Measurements from ENCODE around the gene AMH.

The AMH gene

GRCh38 chr19:2268480-2268830 is 19.3 kb downstream of the AMH start:
- peak overlapping the region; percentile 90 for H2AFZ ChIP-seq (ENCODE audit: low read length)
- H4K20me1 ChIP-seq (ENCODE audit: insufficient read depth, low read length, poor library complexity, severe bottlenecking): peaks cover 40% of the 10 kb centered on the region

GRCh38 chr19:2268861-2269243 is 19.7 kb downstream of the AMH start:
- H3F3A ChIP-seq (ENCODE audit: low read depth): peaks cover 18% of the 10 kb centered on the region
- peaks cover 42% of the 10 kb centered on the region for H4K20me1 ChIP-seq (ENCODE audit: insufficient read depth, low read length, poor library complexity, severe bottlenecking)
- TF ChIP-seq CTCF (conservative IDR thresholded peaks at IDR 0.05; ENCODE audit: low read length) (no peak), EZH2phosphoT487 (IDR thresholded peaks at IDR 0.05; ENCODE audit: borderline replicate concordance) (no peak)
- H3K4me2 ChIP-seq (ENCODE audit: low read depth, low read length, poor library complexity, severe bottlenecking): peak overlapping the region; percentile 81
- H3K27me3 ChIP-seq (ENCODE audit: insufficient read depth, low read length, poor library complexity, severe bottlenecking): peaks cover 12% of the 10 kb centered on the region
- peaks cover 43% of the 10 kb centered on the region for H3K79me2 ChIP-seq (ENCODE audit: insufficient read depth, low read length)
- no peaks in the 10 kb centered on the region for H3K9me3 ChIP-seq (ENCODE audit: insufficient read depth, low read depth, low read length)
- peak overlapping the region; percentile 90 for H2AFZ ChIP-seq (ENCODE audit: low read length)
- no peaks in the 10 kb centered on the region for H3K9me2 ChIP-seq (replicated peaks; ENCODE audit: low read depth, low read length)
- H3K4me3 ChIP-seq (ENCODE audit: low read length, poor library complexity, severe bottlenecking): peak overlapping the region; percentile 94
- H3K36me3 ChIP-seq (ENCODE audit: insufficient read depth, low read length): peaks cover 15% of the 10 kb centered on the region; the same call in 1 of the 2 replicates
- H3K9ac ChIP-seq (ENCODE audit: low read depth, low read length, poor library complexity, severe bottlenecking): peak overlapping the region; percentile 78
- H3K4me1 ChIP-seq (ENCODE audit: insufficient read depth, low read length, poor library complexity, severe bottlenecking): peaks cover 29% of the 10 kb centered on the region

More at GRCh38 chr19:2268480-2268830, 19.3 kb downstream of the AMH start:
- peaks cover 17% of the 10 kb centered on the region for H3F3A ChIP-seq (ENCODE audit: low read depth)
- peak overlapping the region; percentile 94 for H3K4me3 ChIP-seq (ENCODE audit: low read length, poor library complexity, severe bottlenecking)
- TF ChIP-seq CTCF (conservative IDR thresholded peaks at IDR 0.05; ENCODE audit: low read length): no peak
- TF ChIP-seq EZH2phosphoT487 (IDR thresholded peaks at IDR 0.05; ENCODE audit: borderline replicate concordance): no peak
- H3K4me2 ChIP-seq (ENCODE audit: low read depth, low read length, poor library complexity, severe bottlenecking): peak overlapping the region; percentile 81
- H3K36me3 ChIP-seq (ENCODE audit: insufficient read depth, low read length): peaks cover 15% of the 10 kb centered on the region; the same call in 1 of the 2 replicates
- H3K27me3 ChIP-seq (ENCODE audit: insufficient read depth, low read length, poor library complexity, severe bottlenecking): peaks cover 12% of the 10 kb centered on the region
- no peaks in the 10 kb centered on the region for H3K9me3 ChIP-seq (ENCODE audit: insufficient read depth, low read depth, low read length)
- peak overlapping the region; percentile 78 for H3K9ac ChIP-seq (ENCODE audit: low read depth, low read length, poor library complexity, severe bottlenecking)
- peaks cover 29% of the 10 kb centered on the region for H3K4me1 ChIP-seq (ENCODE audit: insufficient read depth, low read length, poor library complexity, severe bottlenecking)
- H3K9me2 ChIP-seq (replicated peaks; ENCODE audit: low read depth, low read length): no peaks in the 10 kb centered on the region
- peaks cover 41% of the 10 kb centered on the region for H3K79me2 ChIP-seq (ENCODE audit: insufficient read depth, low read length)

GRCh38 chr19:2269244-2270156 is 20.4 kb downstream of the AMH start:
- peaks cover 34% of the 10 kb centered on the region for H3K4me1 ChIP-seq (ENCODE audit: insufficient read depth, low read length, poor library complexity, severe bottlenecking)
- H3K79me2 ChIP-seq (ENCODE audit: insufficient read depth, low read length): peaks cover 49% of the 10 kb centered on the region
- no peaks in the 10 kb centered on the region for H3K9me3 ChIP-seq (ENCODE audit: insufficient read depth, low read depth, low read length)
- peak overlapping the region; percentile 94 for H3K4me3 ChIP-seq (ENCODE audit: low read length, poor library complexity, severe bottlenecking)
- H3K9me2 ChIP-seq (replicated peaks; ENCODE audit: low read depth, low read length): no peaks in the 10 kb centered on the region
- peak overlapping the region; percentile 96 for H3K9ac ChIP-seq (ENCODE audit: low read depth, low read length, poor library complexity, severe bottlenecking)
- H3K4me2 ChIP-seq (ENCODE audit: low read depth, low read length, poor library complexity, severe bottlenecking): peak overlapping the region; percentile 81
- H3K27me3 ChIP-seq (ENCODE audit: insufficient read depth, low read length, poor library complexity, severe bottlenecking): peaks cover 12% of the 10 kb centered on the region
- peaks cover 49% of the 10 kb centered on the region for H4K20me1 ChIP-seq (ENCODE audit: insufficient read depth, low read length, poor library complexity, severe bottlenecking)
- peaks cover 19% of the 10 kb centered on the region; the same call in 1 of the 2 replicates for H3K36me3 ChIP-seq (ENCODE audit: insufficient read depth, low read length)
- no peak overlapping the region for H2AFZ ChIP-seq (ENCODE audit: low read length)
- peak; percentile 12; the same call in 1 of the 2 replicates for TF ChIP-seq CTCF (conservative IDR thresholded peaks at IDR 0.05; ENCODE audit: low read length)
- no peak for TF ChIP-seq EZH2phosphoT487 (IDR thresholded peaks at IDR 0.05; ENCODE audit: borderline replicate concordance)
- H3F3A ChIP-seq (ENCODE audit: low read depth): peaks cover 18% of the 10 kb centered on the region

All from Loucy (cell line).